GM10248 (cell line): ENCODE data around the gene MEF2C.

Experiments
- CTCF ChIA-PET: fragments of 300-600 bp; sonication (Branson Sonifier 250); formaldehyde crosslinking; extraction: SDS; loops from one replicate; lab custom pipeline; 2021; ENCODE audit warnings: antibody characterized with exemption; lab: Yijun Ruan, JAX
- POLR2A ChIA-PET: fragments of 350-650 bp; sonication (Branson Sonifier 250); formaldehyde crosslinking; extraction: SDS; loops from one replicate; lab custom pipeline; 2020; ENCODE audit warnings: antibody characterized with exemption; lab: Yijun Ruan, JAX
- DNase-seq: peaks from one replicate; pipeline ENCODE4 v3.0.0; 2012; ENCODE audit errors: extremely low spot score
- TF ChIP-seq, protein P1 (sequence below): IDR thresholded peaks from 2 replicates; pipeline ENCODE4 v1.5.1; 2012; ENCODE audit warnings: mild to moderate bottlenecking, low read depth; ENCODE audit errors: extremely low read depth, missing control alignments, control extremely low read depth

Gene MEF2C

DNA sequence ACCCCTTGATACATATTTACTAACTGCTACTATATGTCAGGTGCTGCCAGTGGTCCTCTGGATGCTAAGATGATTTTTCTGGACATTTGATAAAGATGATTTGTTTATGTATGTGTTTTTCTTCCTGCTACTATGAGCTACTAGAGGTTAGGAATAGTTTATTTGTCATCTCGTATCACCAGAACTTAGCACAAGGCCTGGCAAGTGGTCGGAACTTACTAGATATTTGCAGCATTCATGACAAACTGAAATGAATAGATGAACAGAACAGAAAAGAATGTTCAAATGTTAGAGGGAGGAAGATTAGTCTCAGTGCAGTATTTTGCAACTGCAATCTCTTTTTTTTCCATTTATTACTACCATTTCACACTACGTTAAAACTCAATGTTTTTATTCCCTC lies 114.6 kb downstream of the MEF2C start:
- ChIA-PET CTCF (interaction anchor here (1.7 to 2.5 kb wide), 3 partner anchors 13 to 69 kb away, joined by 3 to 10 read pairs (median 5); no protein-coding TSS in a partner anchor), POLR2A (no interaction called here)
- DNase-seq, result no peak
- TF ChIP-seq, protein P1, sequence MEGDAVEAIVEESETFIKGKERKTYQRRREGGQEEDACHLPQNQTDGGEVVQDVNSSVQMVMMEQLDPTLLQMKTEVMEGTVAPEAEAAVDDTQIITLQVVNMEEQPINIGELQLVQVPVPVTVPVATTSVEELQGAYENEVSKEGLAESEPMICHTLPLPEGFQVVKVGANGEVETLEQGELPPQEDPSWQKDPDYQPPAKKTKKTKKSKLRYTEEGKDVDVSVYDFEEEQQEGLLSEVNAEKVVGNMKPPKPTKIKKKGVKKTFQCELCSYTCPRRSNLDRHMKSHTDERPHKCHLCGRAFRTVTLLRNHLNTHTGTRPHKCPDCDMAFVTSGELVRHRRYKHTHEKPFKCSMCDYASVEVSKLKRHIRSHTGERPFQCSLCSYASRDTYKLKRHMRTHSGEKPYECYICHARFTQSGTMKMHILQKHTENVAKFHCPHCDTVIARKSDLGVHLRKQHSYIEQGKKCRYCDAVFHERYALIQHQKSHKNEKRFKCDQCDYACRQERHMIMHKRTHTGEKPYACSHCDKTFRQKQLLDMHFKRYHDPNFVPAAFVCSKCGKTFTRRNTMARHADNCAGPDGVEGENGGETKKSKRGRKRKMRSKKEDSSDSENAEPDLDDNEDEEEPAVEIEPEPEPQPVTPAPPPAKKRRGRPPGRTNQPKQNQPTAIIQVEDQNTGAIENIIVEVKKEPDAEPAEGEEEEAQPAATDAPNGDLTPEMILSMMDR, result no peak

DNA sequence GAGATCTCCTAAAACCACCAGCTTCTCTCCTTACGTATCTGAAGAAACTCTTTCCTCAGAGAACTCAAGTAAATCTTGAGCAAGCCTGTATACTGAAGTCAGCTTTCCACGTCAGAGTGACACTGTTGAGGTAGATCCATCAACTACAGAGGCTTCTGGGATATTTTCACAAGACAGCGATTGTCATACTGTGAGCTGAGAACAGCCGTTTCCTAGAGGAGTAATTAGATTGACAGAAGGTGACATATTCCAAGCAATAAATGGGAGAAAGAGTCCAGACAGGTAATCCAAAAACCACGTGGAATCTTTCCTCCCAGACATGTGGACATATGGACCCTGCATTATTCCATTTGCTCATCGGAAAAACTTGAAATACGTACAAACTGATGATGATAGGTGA lies 117.2 kb downstream of the MEF2C start:
- DNase-seq, result no peak
- TF ChIP-seq, protein P1, result no peak
- CTCF ChIA-PET, result interaction anchor here (0.8 to 2.5 kb wide), 5 partner anchors 11 to 54 kb away, joined by 3 to 9 read pairs (median 4); no protein-coding TSS in a partner anchor
- POLR2A ChIA-PET, result interaction anchor here (0.6 kb wide), 1 partner anchor 1535 kb away, joined by 3 read pairs; no protein-coding TSS in a partner anchor

DNA sequence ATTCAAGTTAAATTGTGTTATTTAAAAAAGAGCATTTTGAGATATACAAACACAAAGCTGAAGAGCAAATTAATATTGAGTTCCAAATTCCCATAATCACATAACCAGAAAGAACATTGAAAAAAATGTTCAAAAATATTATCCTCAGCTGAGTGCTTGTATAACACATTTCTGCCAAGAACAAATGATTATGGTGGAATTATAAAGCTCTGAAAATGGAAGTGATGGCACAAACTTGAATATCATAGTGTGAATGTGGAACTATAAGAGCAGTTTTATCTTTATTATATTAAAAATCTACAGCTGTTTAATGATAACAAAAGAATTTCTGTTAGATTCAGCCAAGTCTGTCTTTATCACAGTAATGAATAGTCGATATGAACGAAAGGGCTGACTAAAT lies 117.8 kb downstream of the MEF2C start:
- ChIA-PET CTCF (interaction anchor here (0.7 to 2.5 kb wide), 6 partner anchors 12 to 338 kb away, joined by 3 to 9 read pairs (median 4); no protein-coding TSS in a partner anchor), POLR2A (interaction anchor here (0.6 kb wide), 1 partner anchor 25 kb away, joined by 7 read pairs; no protein-coding TSS in a partner anchor)
- TF ChIP-seq, protein P1, result no peak
- no peak for DNase-seq

DNA sequence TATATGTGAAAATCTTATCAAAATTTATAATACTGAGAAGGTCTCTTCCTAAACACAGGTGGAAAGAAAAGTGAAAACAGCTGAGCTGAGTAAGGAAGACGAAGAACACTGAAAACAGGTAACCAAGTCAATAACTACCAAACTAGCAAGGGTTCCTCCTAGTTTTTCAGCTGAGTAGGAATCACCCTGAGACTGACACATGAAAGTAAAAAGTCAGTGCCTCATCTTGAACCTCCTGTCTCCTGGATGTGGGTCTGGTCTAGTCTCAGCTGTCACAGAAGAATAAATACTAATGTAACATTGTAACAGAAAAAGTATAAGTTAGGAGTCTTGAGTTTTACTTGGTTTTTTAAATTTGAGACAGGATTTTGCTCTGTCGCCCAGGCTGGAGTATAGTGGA lies 121.0 kb downstream of the MEF2C start:
- POLR2A ChIA-PET, result interaction anchor here (0.6 kb wide), 1 partner anchor 50 kb away, joined by 9 read pairs; no protein-coding TSS in a partner anchor
- CTCF ChIA-PET, result interaction anchor here (1.2 to 1.6 kb wide), 3 partner anchors 30 to 38 kb away, joined by 3 to 4 read pairs (median 3); no protein-coding TSS in a partner anchor
- TF ChIP-seq, protein P1, result no peak
- no peak for DNase-seq

DNA sequence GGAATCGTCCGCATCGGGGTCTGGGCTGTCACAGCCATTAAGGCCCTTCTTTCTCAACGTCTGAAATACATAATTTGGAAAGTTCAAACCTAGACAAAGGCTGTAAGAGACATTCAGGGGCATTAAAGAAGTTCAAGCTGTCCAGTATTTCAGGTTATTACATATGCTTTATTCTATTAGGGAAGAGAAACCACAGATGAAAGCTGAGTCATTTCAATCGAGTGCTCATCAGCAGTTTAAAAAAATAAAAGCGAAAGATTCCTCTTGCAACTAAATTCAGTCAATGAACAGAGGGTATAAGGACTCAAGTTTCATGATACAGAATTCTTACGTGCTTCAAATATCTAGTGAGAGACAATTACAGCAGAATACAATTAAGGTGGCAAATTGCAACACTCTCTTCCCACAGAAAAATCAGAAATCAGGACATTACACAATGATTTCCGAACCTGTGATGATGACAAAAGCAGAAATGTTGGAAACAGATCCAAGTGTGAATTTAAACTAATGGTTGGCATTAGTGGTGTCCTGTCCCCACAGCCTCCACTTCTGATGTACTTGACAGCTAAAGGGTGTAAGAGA lies 121.6 kb downstream of the MEF2C start:
- TF ChIP-seq, protein P1, result no peak
- no peak for DNase-seq
- ChIA-PET POLR2A (no interaction called here), CTCF (interaction anchor here (0.9 to 1.6 kb wide), 4 partner anchors 9 to 37 kb away, joined by 3 to 4 read pairs (median 3); no protein-coding TSS in a partner anchor)

DNA sequence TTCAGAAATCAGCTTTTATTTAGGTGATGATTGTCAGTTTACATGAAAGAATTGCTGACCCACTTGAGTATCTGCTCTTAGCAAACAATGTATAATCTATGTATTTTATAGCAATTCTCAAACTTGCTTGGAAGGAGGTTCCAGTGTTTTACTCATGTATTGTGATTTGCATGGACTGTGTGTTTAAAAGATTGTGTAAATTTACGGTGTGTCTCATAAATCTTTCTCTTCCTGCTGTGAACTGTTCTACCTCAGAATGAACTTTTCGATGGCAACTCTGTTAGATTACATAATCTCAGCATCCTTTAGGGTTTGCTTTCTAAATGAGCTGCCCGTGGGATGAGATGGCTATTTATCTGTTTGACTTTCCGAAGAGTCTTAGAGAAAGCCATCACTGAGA lies 122.5 kb downstream of the MEF2C start:
- POLR2A ChIA-PET, result no interaction called here
- TF ChIP-seq, protein P1, result no peak
- no peak for DNase-seq
- CTCF ChIA-PET, result interaction anchor here (1.0 to 3.5 kb wide), 7 partner anchors 9 to 32 kb away, joined by 3 to 12 read pairs (median 3); no protein-coding TSS in a partner anchor
